BLaER1 (cell line): ENCODE data around the gene DYRK2.

ENCODE experiments used
- H3K27ac ChIP-seq: shearing (Covaris generic); formaldehyde crosslinking; 2 replicates; pipeline ENCODE4 v1.8.1; 2022
- H3K27me3 ChIP-seq: shearing (Covaris generic); formaldehyde crosslinking; 2 replicates; pipeline ENCODE4 v1.8.1; 2022
- H3K36me3 ChIP-seq: shearing (Covaris generic); formaldehyde crosslinking; 2 replicates; pipeline ENCODE4 v1.8.1; 2022
- H3K4me1 ChIP-seq: shearing (Covaris generic); formaldehyde crosslinking; 2 replicates; pipeline ENCODE4 v1.8.1; 2022
- H3K4me2 ChIP-seq: shearing (Covaris generic); formaldehyde crosslinking; 2 replicates; pipeline ENCODE4 v1.8.1; 2022
- H3K4me3 ChIP-seq: shearing (Covaris generic); formaldehyde crosslinking; 2 replicates; pipeline ENCODE4 v1.8.1; 2022
- H3K9ac ChIP-seq: shearing (Covaris generic); formaldehyde crosslinking; 2 replicates; pipeline ENCODE4 v1.8.1; 2022
- H3K9me3 ChIP-seq: shearing (Covaris generic); formaldehyde crosslinking; 2 replicates; pipeline ENCODE4 v1.8.1; 2022
- H4K20me1 ChIP-seq: shearing (Covaris generic); formaldehyde crosslinking; 2 replicates; pipeline ENCODE4 v1.8.1; 2022
- Cebpa-rat ChIP-seq: shearing (Covaris generic); IDR thresholded peaks from 2 replicates; pipeline ENCODE4 v1.8.1; 2022

Gene DYRK2

GRCh38 chr12:67677166-67677565 is 28.6 kb downstream of the DYRK2 start:
- Histone ChIP-seq H3K27me3 (no peaks in the 10 kb centered on the region), H3K4me3 (no peak overlapping the region), H3K9ac (no peak overlapping the region), H3K27ac (no peak overlapping the region), H3K4me2 (no peak overlapping the region), H4K20me1 (no peaks in the 10 kb centered on the region), H3K36me3 (peaks cover 17% of the 10 kb centered on the region), H3K9me3 (peaks cover 27% of the 10 kb centered on the region), H3K4me1 (no peaks in the 10 kb centered on the region)
- TF ChIP-seq Cebpa-rat, result no peak

- Histone ChIP-seq H3K36me3 (no peaks in the 10 kb centered on the region), H3K27ac (no peak overlapping the region), H3K4me1 (no peaks in the 10 kb centered on the region), H3K27me3 (no peaks in the 10 kb centered on the region), H3K4me3 (no peak overlapping the region), H3K4me2 (no peak overlapping the region), H4K20me1 (no peaks in the 10 kb centered on the region), H3K9me3 (no peaks in the 10 kb centered on the region), H3K9ac (no peak overlapping the region)
- no peak for TF ChIP-seq Cebpa-rat
Observed at GRCh38 chr12:67681105-67681778, 32.7 kb downstream of the DYRK2 start.

- Histone ChIP-seq H3K9ac (no peak overlapping the region), H3K4me3 (no peak overlapping the region), H3K4me1 (no peaks in the 10 kb centered on the region), H3K9me3 (no peaks in the 10 kb centered on the region), H3K36me3 (no peaks in the 10 kb centered on the region), H4K20me1 (no peaks in the 10 kb centered on the region), H3K27me3 (no peaks in the 10 kb centered on the region), H3K4me2 (no peak overlapping the region), H3K27ac (no peak overlapping the region)
- TF ChIP-seq Cebpa-rat, result no peak
Observed at GRCh38 chr12:67681941-67682620, 33.5 kb downstream of the DYRK2 start.

GRCh38 chr12:67689385-67689784 is 40.8 kb downstream of the DYRK2 start:
- Histone ChIP-seq H3K9me3 (no peaks in the 10 kb centered on the region), H3K4me3 (no peak overlapping the region), H4K20me1 (no peaks in the 10 kb centered on the region), H3K4me2 (no peak overlapping the region), H3K27me3 (no peaks in the 10 kb centered on the region), H3K4me1 (peaks cover 27% of the 10 kb centered on the region), H3K27ac (no peak overlapping the region), H3K36me3 (no peaks in the 10 kb centered on the region), H3K9ac (no peak overlapping the region)
- no peak for TF ChIP-seq Cebpa-rat

- Histone ChIP-seq H3K9me3 (no peaks in the 10 kb centered on the region), H3K4me2 (no peak overlapping the region), H3K27ac (no peak overlapping the region), H3K4me1 (peaks cover 36% of the 10 kb centered on the region), H4K20me1 (no peaks in the 10 kb centered on the region), H3K9ac (no peak overlapping the region), H3K27me3 (no peaks in the 10 kb centered on the region), H3K4me3 (no peak overlapping the region), H3K36me3 (no peaks in the 10 kb centered on the region)
- no peak for TF ChIP-seq Cebpa-rat
Observed at GRCh38 chr12:67690656-67691055, 42.1 kb downstream of the DYRK2 start.

- Histone ChIP-seq H3K9ac (no peak overlapping the region), H3K4me1 (peaks cover 36% of the 10 kb centered on the region), H3K36me3 (no peaks in the 10 kb centered on the region), H3K27me3 (no peaks in the 10 kb centered on the region), H3K4me2 (no peak overlapping the region), H4K20me1 (no peaks in the 10 kb centered on the region), H3K27ac (no peak overlapping the region), H3K9me3 (no peaks in the 10 kb centered on the region), H3K4me3 (no peak overlapping the region)
- no peak for TF ChIP-seq Cebpa-rat
Observed at GRCh38 chr12:67691220-67691619, 42.7 kb downstream of the DYRK2 start.

- Histone ChIP-seq H4K20me1 (no peaks in the 10 kb centered on the region), H3K36me3 (no peaks in the 10 kb centered on the region), H3K27me3 (no peaks in the 10 kb centered on the region), H3K9ac (no peak overlapping the region), H3K4me1 (peaks cover 39% of the 10 kb centered on the region), H3K9me3 (no peaks in the 10 kb centered on the region), H3K4me2 (peak overlapping the region; percentile 33; the same call in 1 of the 2 replicates), H3K27ac (no peak overlapping the region), H3K4me3 (no peak overlapping the region)
- no peak for TF ChIP-seq Cebpa-rat
Observed at GRCh38 chr12:67692135-67692534, 43.6 kb downstream of the DYRK2 start.

- H3K9me3 ChIP-seq, result no peaks in the 10 kb centered on the region
- no peak overlapping the region for H3K4me3 ChIP-seq
- H3K36me3 ChIP-seq, result no peaks in the 10 kb centered on the region
- TF ChIP-seq Cebpa-rat, result no peak
- peak overlapping the region; percentile 44 for H3K4me2 ChIP-seq
- peaks cover 47% of the 10 kb centered on the region for H3K4me1 ChIP-seq
- no peaks in the 10 kb centered on the region for H4K20me1 ChIP-seq
- H3K27ac ChIP-seq, result no peak overlapping the region
- no peak overlapping the region for H3K9ac ChIP-seq
- H3K27me3 ChIP-seq, result no peaks in the 10 kb centered on the region
Observed at GRCh38 chr12:67692966-67693365, 44.4 kb downstream of the DYRK2 start.

GRCh38 chr12:67693894-67694293 is 45.3 kb downstream of the DYRK2 start:
- H3K4me3 ChIP-seq, result no peak overlapping the region
- H3K9me3 ChIP-seq, result no peaks in the 10 kb centered on the region
- H3K27me3 ChIP-seq, result no peaks in the 10 kb centered on the region
- H3K4me2 ChIP-seq, result no peak overlapping the region
- TF ChIP-seq Cebpa-rat, result no peak
- H3K36me3 ChIP-seq, result no peaks in the 10 kb centered on the region
- H4K20me1 ChIP-seq, result no peaks in the 10 kb centered on the region
- no peak overlapping the region for H3K9ac ChIP-seq
- H3K4me1 ChIP-seq, result peaks cover 54% of the 10 kb centered on the region
- no peak overlapping the region for H3K27ac ChIP-seq

- Histone ChIP-seq H3K4me1 (peaks cover 58% of the 10 kb centered on the region), H3K9me3 (no peaks in the 10 kb centered on the region)
Observed at GRCh38 chr12:67694306-67694900, 45.9 kb downstream of the DYRK2 start.

More at GRCh38 chr12:67694306-67694900, 45.9 kb downstream of the DYRK2 start:
- Histone ChIP-seq H3K36me3 (no peaks in the 10 kb centered on the region), H3K4me3 (no peak overlapping the region), H3K4me2 (peak overlapping the region; percentile 21; the same call in 1 of the 2 replicates), H3K27me3 (no peaks in the 10 kb centered on the region), H3K9ac (no peak overlapping the region), H4K20me1 (no peaks in the 10 kb centered on the region), H3K27ac (no peak overlapping the region)
- TF ChIP-seq Cebpa-rat, result no peak
